Cardiac muscle cell (in vitro differentiated cells and primary cell): Measurements from ENCODE around the gene MESD. TPM values are rescaled to one million over a fixed set of nuclear protein-coding genes. Genes with fewer than 3 reads are reported as not detected.
A peak's percentile ranks its signal among the peaks of the same experiment; 100 is the strongest.

Source experiments
- DNase-seq, 2 donors: peaks; one replicate each; pipeline versions ENCODE4 v3.0.0 to v3.0.0-alpha.2; 2010 to 2017; ENCODE audit warnings: low read depth in 1 of 2, low spot score in 1 of 2
- H3K27ac ChIP-seq: fragments of 200-600 bp; sonication (generic); 2 replicates; pipeline ENCODE4 v1.5.1; 2016
- H3K27me3 ChIP-seq: fragments of 200-600 bp; sonication (generic); 2 replicates; pipeline ENCODE4 v1.6.0; 2016; ENCODE audit warnings: control low read depth
- H3K36me3 ChIP-seq: fragments of 200-600 bp; sonication (generic); 2 replicates; pipeline ENCODE4 v1.5.1; 2016; ENCODE audit warnings: control low read depth
- H3K4me1 ChIP-seq: fragments of 200-600 bp; sonication (generic); 2 replicates; pipeline ENCODE4 v1.8.1; 2017; ENCODE audit warnings: low read depth, mild to moderate bottlenecking, mixed run types
- H3K4me3 ChIP-seq: fragments of 200-600 bp; sonication (generic); 2 replicates; pipeline ENCODE4 v1.5.1; 2016; ENCODE audit warnings: mild to moderate bottlenecking
- H3K9me3 ChIP-seq: fragments of 200-600 bp; sonication (generic); 2 replicates; pipeline ENCODE4 v1.5.1; 2017; ENCODE audit warnings: low read depth, mild to moderate bottlenecking, control low read depth
- CTCF ChIP-seq: IDR thresholded peaks from 2 replicates; pipeline ENCODE4 v1.5.1; 2012; ENCODE audit warnings: low read depth, mild to moderate bottlenecking, low read length
- polyA plus RNA-seq: library from polyadenylated mRNA; unstranded; fragments of >200 nt; fragmentation: Nextera tagmentation; extraction: Ambion mirVana; gene quantifications from 2 replicates; pipeline ENCODE4 v1.2.1, GENCODE V29; 2016
- total RNA-seq: library from RNA; depleted of rRNA; stranded (reverse); fragments of >200 nt; gene quantifications from 2 replicates; pipeline ENCODE4 v1.2.3, GENCODE V29; 2016

The MESD gene
- total and polyA plus RNA-seq, 2 experiments from 2014 or later: 20.1 to 35.8 TPM

- no peak overlapping the region for H3K4me3 ChIP-seq
- no peaks in the 10 kb centered on the region for H3K36me3 ChIP-seq
- no peak overlapping the region for H3K27ac ChIP-seq
- no peaks in the 10 kb centered on the region for H3K4me1 ChIP-seq
- H3K9me3 ChIP-seq: no peaks in the 10 kb centered on the region
- no peak for DNase-seq
- no peak for TF ChIP-seq CTCF
- no peaks in the 10 kb centered on the region for H3K27me3 ChIP-seq
These were observed 23.0 kb upstream of the MESD start for GRCh38 chr15:81012588-81012987.

GRCh38 chr15:81011593-81011992 lies 22.0 kb upstream of the MESD start:
- Histone ChIP-seq H3K27me3 (no peaks in the 10 kb centered on the region), H3K27ac (no peak overlapping the region), H3K36me3 (no peaks in the 10 kb centered on the region), H3K9me3 (no peaks in the 10 kb centered on the region), H3K4me3 (no peak overlapping the region), H3K4me1 (no peaks in the 10 kb centered on the region)
- DNase-seq: peak in 1 of 2 donors; percentile 50
- no peak for TF ChIP-seq CTCF

GRCh38 chr15:81010086-81010485 lies 20.5 kb upstream of the MESD start:
- H3K4me1 ChIP-seq: no peaks in the 10 kb centered on the region
- H3K27me3 ChIP-seq: no peaks in the 10 kb centered on the region
- DNase-seq: no peak
- no peaks in the 10 kb centered on the region for H3K36me3 ChIP-seq
- H3K27ac ChIP-seq: no peak overlapping the region
- H3K4me3 ChIP-seq: no peak overlapping the region
- no peaks in the 10 kb centered on the region for H3K9me3 ChIP-seq
- no peak for TF ChIP-seq CTCF

GRCh38 chr15:81008312-81008711 lies 18.7 kb upstream of the MESD start:
- no peaks in the 10 kb centered on the region for H3K27me3 ChIP-seq
- H3K36me3 ChIP-seq: no peaks in the 10 kb centered on the region
- no peak for TF ChIP-seq CTCF
- no peak overlapping the region for H3K4me3 ChIP-seq
- DNase-seq: no peak
- H3K9me3 ChIP-seq: no peaks in the 10 kb centered on the region
- no peak overlapping the region for H3K27ac ChIP-seq
- H3K4me1 ChIP-seq: no peaks in the 10 kb centered on the region

GRCh38 chr15:81007428-81008064 lies 17.9 kb upstream of the MESD start:
- TF ChIP-seq CTCF: no peak
- no peaks in the 10 kb centered on the region for H3K4me1 ChIP-seq

More at GRCh38 chr15:81007428-81008064, 17.9 kb upstream of the MESD start:
- peaks cover 3% of the 10 kb centered on the region for H3K27me3 ChIP-seq
- H3K9me3 ChIP-seq: no peaks in the 10 kb centered on the region
- DNase-seq: no peak
- H3K4me3 ChIP-seq: no peak overlapping the region
- H3K27ac ChIP-seq: no peak overlapping the region
- no peaks in the 10 kb centered on the region for H3K36me3 ChIP-seq
